NCI-H1930 (cell line): ENCODE data around the gene RMI2.

Experiments
- DNase-seq, 2 experiments: peaks; one replicate each; lab custom pipeline; 2025; lab: John Stamatoyannopoulos, UW

The RMI2 gene

GRCh38 chr16:11384184-11384955 lies 39.1 kb downstream of the RMI2 start:
- no peak for DNase-seq

- DNase-seq = no peak
These were observed 39.8 kb downstream of the RMI2 start for GRCh38 chr16:11384956-11385586.

- DNase-seq = no peak
These were observed 40.9 kb downstream of the RMI2 start for GRCh38 chr16:11386054-11386680.

GRCh38 chr16:11386791-11387546 lies 41.7 kb downstream of the RMI2 start:
- no peak for DNase-seq

GRCh38 chr16:11389083-11389482 lies 43.8 kb downstream of the RMI2 start:
- no peak for DNase-seq

- DNase-seq = no peak
These were observed 44.6 kb downstream of the RMI2 start for GRCh38 chr16:11389631-11390565.

GRCh38 chr16:11390573-11391495 lies 45.6 kb downstream of the RMI2 start:
- DNase-seq = no peak

- DNase-seq = no peak
These were observed 46.3 kb downstream of the RMI2 start for GRCh38 chr16:11391576-11391975.

- DNase-seq = no peak
These were observed 46.9 kb downstream of the RMI2 start for GRCh38 chr16:11392041-11392581.

- no peak for DNase-seq
These were observed 48.1 kb downstream of the RMI2 start for GRCh38 chr16:11393366-11393765.

- DNase-seq = no peak
These were observed 48.8 kb downstream of the RMI2 start for GRCh38 chr16:11393861-11394592.

- no peak for DNase-seq
These were observed 49.3 kb downstream of the RMI2 start for GRCh38 chr16:11394593-11394960.

- no peak for DNase-seq
These were observed 50.0 kb downstream of the RMI2 start for GRCh38 chr16:11395008-11395948.

GRCh38 chr16:11395949-11396240 lies 50.6 kb downstream of the RMI2 start:
- DNase-seq = no peak

- DNase-seq = peak; percentile 38 to 57
These were observed 51.2 kb downstream of the RMI2 start for GRCh38 chr16:11396241-11397048.

GRCh38 chr16:11398136-11398535 lies 52.9 kb downstream of the RMI2 start:
- DNase-seq = no peak

GRCh38 chr16:11398851-11399250 lies 53.6 kb downstream of the RMI2 start:
- no peak for DNase-seq
